Measurements from ENCODE around the gene MLPH. TPM values are rescaled to one million over a fixed set of nuclear protein-coding genes. Genes with fewer than 3 reads are reported as not detected.

MLPH gene
- total and polyA plus RNA-seq, 2 of the 13 experiments (the other 11 are each of a cell fraction or from before 2014, with no cell fraction given): 0.12 TPM; not detected in 1

GRCh38 chr2:237549643-237550415 lies 62.8 kb downstream of the MLPH start (continued):
- TF ChIP-seq THYN1 (CRISPR knock-in tag; IDR thresholded peaks at IDR 0.05; ENCODE audit: borderline replicate concordance, low read depth): no peak
- no peak for TF ChIP-seq ZNF44 (CRISPR knock-in tag; IDR thresholded peaks at IDR 0.05)
- no peak for TF ChIP-seq PHF5A (CRISPR knock-in tag; IDR thresholded peaks at IDR 0.05; ENCODE audit: low read depth, unreplicated experiment)
- TF ChIP-seq TMF1 (CRISPR knock-in tag; IDR thresholded peaks at IDR 0.05; ENCODE audit: low read depth): no peak
- TF ChIP-seq KLF15 (CRISPR knock-in tag; IDR thresholded peaks at IDR 0.05; ENCODE audit: borderline replicate concordance): no peak
- TF ChIP-seq HMG20A (CRISPR knock-in tag; IDR thresholded peaks at IDR 0.05; ENCODE audit: borderline replicate concordance): no peak
- peak; percentile 77 for TF ChIP-seq HNF4A (CRISPR knock-in tag; IDR thresholded peaks at IDR 0.05)
- TF ChIP-seq ZNF350 (CRISPR knock-in tag; IDR thresholded peaks at IDR 0.05; ENCODE audit: borderline replicate concordance, low read depth): peak; percentile 26; the same call in 1 of the 2 replicates
- TF ChIP-seq, protein P1, sequence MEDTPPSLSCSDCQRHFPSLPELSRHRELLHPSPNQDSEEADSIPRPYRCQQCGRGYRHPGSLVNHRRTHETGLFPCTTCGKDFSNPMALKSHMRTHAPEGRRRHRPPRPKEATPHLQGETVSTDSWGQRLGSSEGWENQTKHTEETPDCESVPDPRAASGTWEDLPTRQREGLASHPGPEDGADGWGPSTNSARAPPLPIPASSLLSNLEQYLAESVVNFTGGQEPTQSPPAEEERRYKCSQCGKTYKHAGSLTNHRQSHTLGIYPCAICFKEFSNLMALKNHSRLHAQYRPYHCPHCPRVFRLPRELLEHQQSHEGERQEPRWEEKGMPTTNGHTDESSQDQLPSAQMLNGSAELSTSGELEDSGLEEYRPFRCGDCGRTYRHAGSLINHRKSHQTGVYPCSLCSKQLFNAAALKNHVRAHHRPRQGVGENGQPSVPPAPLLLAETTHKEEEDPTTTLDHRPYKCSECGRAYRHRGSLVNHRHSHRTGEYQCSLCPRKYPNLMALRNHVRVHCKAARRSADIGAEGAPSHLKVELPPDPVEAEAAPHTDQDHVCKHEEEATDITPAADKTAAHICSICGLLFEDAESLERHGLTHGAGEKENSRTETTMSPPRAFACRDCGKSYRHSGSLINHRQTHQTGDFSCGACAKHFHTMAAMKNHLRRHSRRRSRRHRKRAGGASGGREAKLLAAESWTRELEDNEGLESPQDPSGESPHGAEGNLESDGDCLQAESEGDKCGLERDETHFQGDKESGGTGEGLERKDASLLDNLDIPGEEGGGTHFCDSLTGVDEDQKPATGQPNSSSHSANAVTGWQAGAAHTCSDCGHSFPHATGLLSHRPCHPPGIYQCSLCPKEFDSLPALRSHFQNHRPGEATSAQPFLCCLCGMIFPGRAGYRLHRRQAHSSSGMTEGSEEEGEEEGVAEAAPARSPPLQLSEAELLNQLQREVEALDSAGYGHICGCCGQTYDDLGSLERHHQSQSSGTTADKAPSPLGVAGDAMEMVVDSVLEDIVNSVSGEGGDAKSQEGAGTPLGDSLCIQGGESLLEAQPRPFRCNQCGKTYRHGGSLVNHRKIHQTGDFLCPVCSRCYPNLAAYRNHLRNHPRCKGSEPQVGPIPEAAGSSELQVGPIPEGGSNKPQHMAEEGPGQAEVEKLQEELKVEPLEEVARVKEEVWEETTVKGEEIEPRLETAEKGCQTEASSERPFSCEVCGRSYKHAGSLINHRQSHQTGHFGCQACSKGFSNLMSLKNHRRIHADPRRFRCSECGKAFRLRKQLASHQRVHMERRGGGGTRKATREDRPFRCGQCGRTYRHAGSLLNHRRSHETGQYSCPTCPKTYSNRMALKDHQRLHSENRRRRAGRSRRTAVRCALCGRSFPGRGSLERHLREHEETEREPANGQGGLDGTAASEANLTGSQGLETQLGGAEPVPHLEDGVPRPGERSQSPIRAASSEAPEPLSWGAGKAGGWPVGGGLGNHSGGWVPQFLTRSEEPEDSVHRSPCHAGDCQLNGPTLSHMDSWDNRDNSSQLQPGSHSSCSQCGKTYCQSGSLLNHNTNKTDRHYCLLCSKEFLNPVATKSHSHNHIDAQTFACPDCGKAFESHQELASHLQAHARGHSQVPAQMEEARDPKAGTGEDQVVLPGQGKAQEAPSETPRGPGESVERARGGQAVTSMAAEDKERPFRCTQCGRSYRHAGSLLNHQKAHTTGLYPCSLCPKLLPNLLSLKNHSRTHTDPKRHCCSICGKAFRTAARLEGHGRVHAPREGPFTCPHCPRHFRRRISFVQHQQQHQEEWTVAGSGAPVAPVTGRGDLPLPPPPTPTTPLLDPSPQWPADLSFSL (CRISPR knock-in tag; IDR thresholded peaks at IDR 0.05): no peak
- TF ChIP-seq ZFP36 (IDR thresholded peaks at IDR 0.05; ENCODE audit: borderline replicate concordance, low read depth, low read length, partially characterized antibody): peak; percentile 71
- TF ChIP-seq ATAD3A (CRISPR knock-in tag; IDR thresholded peaks at IDR 0.05): 0 out of 2 replicates have a peak, but pooled peaks have one; percentile 1
- no peak for TF ChIP-seq PRDM4 (CRISPR knock-in tag; IDR thresholded peaks at IDR 0.05; ENCODE audit: borderline replicate concordance)
- TF ChIP-seq, protein P2, sequence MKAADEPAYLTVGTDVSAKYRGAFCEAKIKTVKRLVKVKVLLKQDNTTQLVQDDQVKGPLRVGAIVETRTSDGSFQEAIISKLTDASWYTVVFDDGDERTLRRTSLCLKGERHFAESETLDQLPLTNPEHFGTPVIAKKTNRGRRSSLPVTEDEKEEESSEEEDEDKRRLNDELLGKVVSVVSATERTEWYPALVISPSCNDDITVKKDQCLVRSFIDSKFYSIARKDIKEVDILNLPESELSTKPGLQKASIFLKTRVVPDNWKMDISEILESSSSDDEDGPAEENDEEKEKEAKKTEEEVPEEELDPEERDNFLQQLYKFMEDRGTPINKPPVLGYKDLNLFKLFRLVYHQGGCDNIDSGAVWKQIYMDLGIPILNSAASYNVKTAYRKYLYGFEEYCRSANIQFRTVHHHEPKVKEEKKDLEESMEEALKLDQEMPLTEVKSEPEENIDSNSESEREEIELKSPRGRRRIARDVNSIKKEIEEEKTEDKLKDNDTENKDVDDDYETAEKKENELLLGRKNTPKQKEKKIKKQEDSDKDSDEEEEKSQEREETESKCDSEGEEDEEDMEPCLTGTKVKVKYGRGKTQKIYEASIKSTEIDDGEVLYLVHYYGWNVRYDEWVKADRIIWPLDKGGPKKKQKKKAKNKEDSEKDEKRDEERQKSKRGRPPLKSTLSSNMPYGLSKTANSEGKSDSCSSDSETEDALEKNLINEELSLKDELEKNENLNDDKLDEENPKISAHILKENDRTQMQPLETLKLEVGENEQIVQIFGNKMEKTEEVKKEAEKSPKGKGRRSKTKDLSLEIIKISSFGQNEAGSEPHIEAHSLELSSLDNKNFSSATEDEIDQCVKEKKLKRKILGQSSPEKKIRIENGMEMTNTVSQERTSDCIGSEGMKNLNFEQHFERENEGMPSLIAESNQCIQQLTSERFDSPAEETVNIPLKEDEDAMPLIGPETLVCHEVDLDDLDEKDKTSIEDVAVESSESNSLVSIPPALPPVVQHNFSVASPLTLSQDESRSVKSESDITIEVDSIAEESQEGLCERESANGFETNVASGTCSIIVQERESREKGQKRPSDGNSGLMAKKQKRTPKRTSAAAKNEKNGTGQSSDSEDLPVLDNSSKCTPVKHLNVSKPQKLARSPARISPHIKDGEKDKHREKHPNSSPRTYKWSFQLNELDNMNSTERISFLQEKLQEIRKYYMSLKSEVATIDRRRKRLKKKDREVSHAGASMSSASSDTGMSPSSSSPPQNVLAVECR (CRISPR knock-in tag; IDR thresholded peaks at IDR 0.05; ENCODE audit: borderline replicate concordance): no peak; the same call in 1 of the 2 replicates
- TF ChIP-seq RNF2 (conservative IDR thresholded peaks at IDR 0.05; ENCODE audit: low read depth): no peak
- TF ChIP-seq ZNF607 (CRISPR knock-in tag; IDR thresholded peaks at IDR 0.05; ENCODE audit: borderline replicate concordance): 0 out of 2 replicates have a peak, but pooled peaks have one; percentile 47
